IMR-90 (cell line): ENCODE results near the gene QDPR. TPM values are rescaled to one million over a fixed set of nuclear protein-coding genes. Genes with fewer than 3 reads are reported as not detected.

Source experiments
- ATAC-seq: fragments of 200-7000 bp; cut with Tn5 transposase; 2 replicates; pipeline ENCODE4 v1.9.1; 2020; ENCODE audit warnings: low read depth, mild to moderate bottlenecking, moderate library complexity
- BruUV-seq: library from RNA; stranded (reverse); fragments of 400-500 nt; replicated peaks from 2 replicates; lab custom pipeline; 2021; lab: Mats Ljungman, UMichigan
- CTCF ChIA-PET: fragments of 300-600 bp; formaldehyde crosslinking; extraction: SDS; loops from one replicate; lab custom pipeline; 2021; ENCODE audit warnings: antibody characterized with exemption; lab: Yijun Ruan, JAX
- POLR2A ChIA-PET: fragments of 300-600 bp; sonication (Branson Sonifier 250); formaldehyde crosslinking; loops from one replicate; lab custom pipeline; 2022; ENCODE audit warnings: antibody characterized with exemption; ENCODE audit not compliant: unreplicated experiment; lab: Charles Lee
- DNase-seq: peaks from one replicate; pipeline ENCODE4 v3.0.0; 2013
- H2AFZ ChIP-seq: replicated peaks from 2 replicates; pipeline ENCODE3; 2013; ENCODE audit warnings: low read length, mild to moderate bottlenecking; ENCODE audit not compliant: poor library complexity
- H2AK5ac ChIP-seq: 2 replicates; pipeline ENCODE4 v1.6.1; 2013; ENCODE audit warnings: low read depth, low read length, inconsistent platforms
- H2AK9ac ChIP-seq: replicated peaks from 2 replicates; pipeline ENCODE3; 2013; ENCODE audit warnings: mild to moderate bottlenecking, low read depth, low read length, moderate library complexity; ENCODE audit not compliant: poor library complexity
- H2BK120ac ChIP-seq: 2 replicates; pipeline ENCODE4 v1.6.1; 2013; ENCODE audit warnings: low read depth, low read length, inconsistent platforms
- H2BK15ac ChIP-seq: 3 replicates; pipeline ENCODE4 v1.6.1; 2013; ENCODE audit warnings: low read depth, low read length, inconsistent platforms
- H2BK20ac ChIP-seq: 2 replicates; pipeline ENCODE4 v1.6.1; 2013; ENCODE audit warnings: low read depth, mild to moderate bottlenecking, inconsistent platforms, low read length, moderate library complexity
- H2BK5ac ChIP-seq: 2 replicates; pipeline ENCODE4 v1.6.1; 2013; ENCODE audit warnings: mild to moderate bottlenecking, low read depth, low read length, inconsistent platforms; ENCODE audit not compliant: poor library complexity, severe bottlenecking
- H3K14ac ChIP-seq: replicated peaks from 2 replicates; pipeline ENCODE4 v1.6.1; 2013; ENCODE audit warnings: low read depth, low read length, inconsistent platforms
- H3K18ac ChIP-seq: 2 replicates; pipeline ENCODE4 v1.6.1; 2013; ENCODE audit warnings: low read depth, low read length, control low read depth
- H3K23ac ChIP-seq: 2 replicates; pipeline ENCODE4 v1.6.1; 2013; ENCODE audit warnings: low read depth, low read length, inconsistent platforms
- H3K27ac ChIP-seq: 2 replicates; pipeline ENCODE4 v1.5.1; 2013; ENCODE audit warnings: mild to moderate bottlenecking, control low read depth, low read length; ENCODE audit not compliant: insufficient read depth
- H3K27me3 ChIP-seq: 2 replicates; pipeline ENCODE4 v1.6.1; 2013; ENCODE audit warnings: low read length; ENCODE audit not compliant: control insufficient read depth, insufficient read depth
- H3K36me3 ChIP-seq: 2 replicates; pipeline ENCODE4 v1.6.1; 2013; ENCODE audit warnings: low read length, mixed read lengths; ENCODE audit not compliant: control insufficient read depth, insufficient read depth
- H3K4ac ChIP-seq: 2 replicates; pipeline ENCODE4 v1.6.1; 2013; ENCODE audit warnings: low read depth, low read length, inconsistent platforms
- H3K4me1 ChIP-seq: 2 replicates; pipeline ENCODE4 v1.6.1; 2013; ENCODE audit warnings: low read length, mixed read lengths; ENCODE audit not compliant: control insufficient read depth, insufficient read depth
- H3K4me2 ChIP-seq: 2 replicates; pipeline ENCODE4 v1.6.1; 2013; ENCODE audit warnings: low read depth, mild to moderate bottlenecking, control low read depth, low read length, moderate library complexity
- H3K4me3 ChIP-seq: 2 replicates; pipeline ENCODE4 v1.5.1; 2013; ENCODE audit warnings: low read depth, mild to moderate bottlenecking, control low read depth, low read length, moderate library complexity; ENCODE audit not compliant: insufficient read depth
- H3K56ac ChIP-seq: 2 replicates; pipeline ENCODE4 v1.6.1; 2013; ENCODE audit warnings: low read length, inconsistent platforms; ENCODE audit not compliant: insufficient read depth; ENCODE audit errors: extremely low read depth
- H3K79me1 ChIP-seq, 2 experiments: 2 replicates each; pipeline ENCODE4 v1.6.1; 2013; ENCODE audit warnings: low read length in 2 of 2, inconsistent platforms in 1 of 2, low read depth in 1 of 2
- H3K9ac ChIP-seq: 2 replicates; pipeline ENCODE4 v1.6.1; 2013; ENCODE audit warnings: low read depth, low read length, control low read depth
- H3K9me1 ChIP-seq: 2 replicates; pipeline ENCODE4 v1.6.1; 2013; ENCODE audit warnings: low read length, inconsistent platforms; ENCODE audit not compliant: insufficient read depth
- H3K9me3 ChIP-seq: 2 replicates; pipeline ENCODE4 v1.6.1; 2013; ENCODE audit warnings: low read length; ENCODE audit not compliant: control insufficient read depth, insufficient read depth
- H4K20me1 ChIP-seq: 2 replicates; pipeline ENCODE4 v1.6.1; 2013; ENCODE audit warnings: low read length, inconsistent platforms; ENCODE audit not compliant: insufficient read depth
- H4K5ac ChIP-seq: 2 replicates; pipeline ENCODE4 v1.6.1; 2013; ENCODE audit warnings: mild to moderate bottlenecking, low read depth, low read length, control low read depth
- H4K8ac ChIP-seq, 2 experiments: 2 replicates each; pipeline ENCODE4 v1.6.1; 2013; ENCODE audit warnings: low read depth in 2 of 2, low read length in 2 of 2, control low read depth in 1 of 2, inconsistent platforms in 1 of 2
- H4K91ac ChIP-seq: 2 replicates; pipeline ENCODE4 v1.6.1; 2013; ENCODE audit warnings: low read depth, low read length, inconsistent platforms; ENCODE audit not compliant: insufficient read depth
- CEBPB ChIP-seq: IDR thresholded peaks from 2 replicates; pipeline ENCODE4 v1.6.1; 2012; ENCODE audit warnings: low read depth, low read length, improper control_type of control experiment
- FOS ChIP-seq: fragments of 150-350 bp; IDR thresholded peaks from 2 replicates; pipeline ENCODE4 v1.6.1; 2016; ENCODE audit warnings: low read depth, low read length
- RAD21 ChIP-seq: IDR thresholded peaks from 2 replicates; pipeline ENCODE4 v1.6.1; 2012; ENCODE audit warnings: low read length, improper control_type of control experiment
- SMC3 ChIP-seq: fragments of 150-350 bp; IDR thresholded peaks from 2 replicates; pipeline ENCODE4 v1.6.1; 2016; ENCODE audit warnings: low read depth, mild to moderate bottlenecking, antibody characterized with exemption, low read length, moderate library complexity
- WGBS, 2 experiments: methylation state at CpG; one replicate each; pipeline versions ENCODE4 v1.1.5 to v1.1.7; 2013; ENCODE audit warnings: missing lambda C conversion rate in 2 of 2; ENCODE audit not compliant: insufficient read length in 1 of 2; ENCODE audit errors: extremely low coverage in 2 of 2; 5-methylcytosine and 5-hydroxymethylcytosine counted together
- dilution Hi-C: fragments of 300-500 bp; cut with HindIII; formaldehyde crosslinking; loops from one replicate; pipeline ENCODE4 v1.14.3; 2018; ENCODE audit warnings: low sequenced_read_pairs; ENCODE audit not compliant: unreplicated experiment
- in situ Hi-C: fragments of 300-500 bp; cut with MboI; formaldehyde crosslinking; loops from 3 replicates; pipeline ENCODE4 v1.14.3; 2019; ENCODE audit warnings: low sequenced_read_pairs, inconsistent platforms, mixed read lengths
- intact Hi-C: fragments of 100-400 bp; cut with micrococcal nuclease; formaldehyde crosslinking; loops from 2 replicates; pipeline ENCODE4 v1.10.0; 2022
- polyA plus RNA-seq, 3 experiments: library from polyadenylated mRNA; depleted of rRNA; stranded (reverse); fragments of >200 nt; gene quantifications; 2 replicates each; pipeline ENCODE4 v1.2.3, GENCODE V29; 2012; ENCODE audit warnings: low replicate concordance in 1 of 3
- total RNA-seq: library from RNA; depleted of rRNA; stranded (reverse); fragments of >200 nt; gene quantifications from 2 replicates; pipeline ENCODE4 v1.2.3, GENCODE V29; 2012

The QDPR gene
- total and polyA plus RNA-seq, 2 of the 4 experiments (the other 2 are of a cell fraction), result 10.4 to 31.1 TPM

GRCh38 chr4:17448689-17449088 lies 63.2 kb downstream of the QDPR start:
- intact Hi-C loops, result loop anchor here (5.0 to 10.0 kb wide), 4 partner anchors 651 to 931 kb away; no protein-coding TSS in a partner anchor
- H3K4ac ChIP-seq, result no peak overlapping the region

More at GRCh38 chr4:17448689-17449088, 63.2 kb downstream of the QDPR start:
- POLR2A ChIA-PET, result no interaction called here
- H4K91ac ChIP-seq, result no peak overlapping the region
- CTCF ChIA-PET, result interaction anchor here (1.1 kb wide), 1 partner anchor 24 kb away, joined by 3 read pairs; no protein-coding TSS in a partner anchor
- DNase-seq, result peak; percentile 72
- no peak overlapping the region for H2AFZ ChIP-seq
- no peak overlapping the region for H2BK20ac ChIP-seq
- H3K4me2 ChIP-seq, result peak overlapping the region; percentile 35; the same call in 1 of the 2 replicates
- H3K9ac ChIP-seq, result no peak overlapping the region
- H3K56ac ChIP-seq, result no peak overlapping the region
- H3K4me1 ChIP-seq, result 0 out of 2 replicates have a peak, but pooled peaks cover 3% of the 10 kb centered on the region
- H3K36me3 ChIP-seq, result no peaks in the 10 kb centered on the region
- no peak overlapping the region for H3K14ac ChIP-seq
- no peaks in the 10 kb centered on the region for H3K79me1 ChIP-seq
- peaks cover 2% of the 10 kb centered on the region; the same call in 1 of the 2 replicates for H3K27me3 ChIP-seq
- H3K4me3 ChIP-seq, result no peak overlapping the region
- H3K9me1 ChIP-seq, result no peaks in the 10 kb centered on the region
- H4K5ac ChIP-seq, result no peak overlapping the region
- H2AK9ac ChIP-seq, result no peak overlapping the region
- no peak overlapping the region for H3K18ac ChIP-seq
- H3K23ac ChIP-seq, result no peak overlapping the region
- no peaks in the 10 kb centered on the region for H4K20me1 ChIP-seq
- H3K9me3 ChIP-seq, result no peaks in the 10 kb centered on the region
- H2AK5ac ChIP-seq, result no peak overlapping the region
- peak; percentile 76 for ATAC-seq
- no peak overlapping the region for H2BK15ac ChIP-seq
- dilution Hi-C loops, result no loop called here
- no CpG with 5 or more reads among the region's 3 CpGs for WGBS, 2 experiments
- H4K8ac ChIP-seq, result no peak overlapping the region
- no peak overlapping the region for H2BK120ac ChIP-seq
- H2BK5ac ChIP-seq, result no peak overlapping the region
- no TSS peak for BruUV-seq
- no peak overlapping the region for H3K27ac ChIP-seq
- in situ Hi-C loops, result no loop called here
- TF ChIP-seq CEBPB, result peak; percentile 93
- TF ChIP-seq SMC3, result no peak
- no peak for TF ChIP-seq RAD21
- TF ChIP-seq FOS, result 0 out of 2 replicates have a peak, but pooled peaks have one; percentile 40
